ENCODE data around the gene CFAP92. TPM values are rescaled to one million over a fixed set of nuclear protein-coding genes. Genes with fewer than 3 reads are reported as not detected.

Gene CFAP92
- total RNA-seq, 1 experiment from 2014 or later = 0.34 TPM

DNA sequence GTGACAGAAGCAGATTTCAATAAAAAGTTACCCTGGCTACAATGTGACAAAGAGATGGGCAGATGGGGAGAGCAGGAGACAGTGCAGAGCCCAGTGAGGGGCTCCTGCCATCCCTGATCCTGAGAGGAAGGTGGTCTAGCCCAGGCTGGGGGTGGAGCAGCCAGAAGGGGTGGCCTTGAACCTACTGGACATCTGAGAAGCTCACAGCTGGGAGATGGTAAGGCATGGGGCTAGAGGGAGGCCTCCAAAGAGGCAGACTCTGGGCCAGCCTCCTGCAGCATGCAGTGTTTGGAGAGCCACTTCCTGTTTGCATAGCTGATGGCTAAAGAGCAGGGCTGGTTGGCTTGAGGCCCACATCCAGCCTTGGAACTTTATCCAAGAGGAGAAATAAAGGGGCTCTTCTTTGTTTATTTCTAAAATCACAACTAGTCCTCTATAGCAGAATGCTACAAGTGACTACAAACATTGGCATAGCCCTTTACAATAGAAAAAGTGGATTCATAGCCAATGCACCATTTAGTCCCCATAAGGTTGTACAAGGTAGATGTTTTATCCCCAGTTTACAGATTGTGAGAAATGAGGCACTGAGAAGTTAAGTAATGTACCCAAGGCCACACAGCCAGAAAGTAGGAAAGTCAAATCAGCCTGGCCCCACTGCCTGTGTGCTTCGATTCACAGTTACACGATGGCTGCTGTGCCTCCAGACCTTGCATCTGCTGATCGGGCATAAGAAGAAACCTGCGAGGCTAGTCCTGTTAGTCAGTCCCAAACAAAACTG lies 11.8 kb upstream of the CFAP92 start:
- DNase-seq (ENCODE audit: low spot score) = no peak

DNA sequence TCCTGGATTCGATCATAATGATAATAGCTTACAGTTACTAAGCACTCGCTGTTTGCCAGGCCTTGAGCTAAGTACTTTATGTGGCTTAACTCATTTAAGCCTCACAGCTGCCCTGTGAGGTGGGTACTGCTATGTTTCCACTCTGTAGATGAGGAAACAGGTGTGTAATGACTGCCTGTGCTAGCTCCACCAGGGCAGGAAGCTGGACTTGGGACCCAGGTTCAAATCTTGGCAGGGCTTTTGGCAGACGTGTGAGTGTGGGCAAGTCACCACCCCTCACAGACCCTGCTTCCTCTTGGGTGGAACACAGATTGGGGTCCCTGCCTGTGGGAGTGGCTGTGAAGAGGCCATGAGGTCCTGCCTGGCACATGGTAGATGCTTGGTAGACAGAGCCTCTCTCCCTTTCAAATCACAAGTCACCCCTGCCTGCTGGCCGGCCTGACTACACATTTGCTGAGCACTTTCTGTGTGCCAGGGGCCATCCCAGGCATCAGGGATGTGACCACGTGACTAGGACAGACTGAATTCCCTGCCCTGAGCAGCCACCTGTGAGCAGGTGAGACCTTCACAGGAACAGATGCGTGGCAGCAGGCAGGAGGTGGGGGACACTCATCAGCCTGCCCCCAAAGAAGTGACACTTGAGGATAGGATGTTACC lies 10.9 kb upstream of the CFAP92 start:
- DNase-seq (ENCODE audit: low spot score) = no peak

DNA sequence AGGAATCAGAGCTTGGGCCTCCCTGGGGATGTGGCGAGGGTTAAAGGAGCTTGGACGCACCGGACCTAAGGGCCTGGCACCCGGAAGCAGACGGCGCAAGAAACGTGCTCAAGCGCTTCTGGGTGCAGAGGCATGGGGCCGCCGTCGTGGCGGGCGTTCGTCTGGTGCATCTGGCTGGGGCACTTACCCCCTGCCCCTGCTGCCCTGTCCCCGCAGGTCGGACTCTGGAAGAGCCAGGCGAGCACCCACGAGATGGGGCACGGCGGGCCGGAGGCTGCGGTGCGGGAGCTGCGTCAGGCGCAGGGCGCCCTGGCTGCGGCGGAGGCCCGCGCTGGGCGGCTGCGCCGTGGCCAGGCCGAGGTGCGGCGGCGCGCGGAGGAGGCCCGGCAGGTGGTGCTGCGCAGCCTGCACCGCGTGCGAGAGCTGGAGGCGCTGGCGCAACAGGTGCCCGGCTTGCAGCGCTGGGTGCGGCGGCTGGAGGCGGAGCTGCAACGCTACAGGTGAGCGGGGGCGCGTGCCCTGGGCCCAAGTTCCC lies 9.8 kb upstream of the CFAP92 start:
- no peak for DNase-seq (ENCODE audit: low spot score)

DNA sequence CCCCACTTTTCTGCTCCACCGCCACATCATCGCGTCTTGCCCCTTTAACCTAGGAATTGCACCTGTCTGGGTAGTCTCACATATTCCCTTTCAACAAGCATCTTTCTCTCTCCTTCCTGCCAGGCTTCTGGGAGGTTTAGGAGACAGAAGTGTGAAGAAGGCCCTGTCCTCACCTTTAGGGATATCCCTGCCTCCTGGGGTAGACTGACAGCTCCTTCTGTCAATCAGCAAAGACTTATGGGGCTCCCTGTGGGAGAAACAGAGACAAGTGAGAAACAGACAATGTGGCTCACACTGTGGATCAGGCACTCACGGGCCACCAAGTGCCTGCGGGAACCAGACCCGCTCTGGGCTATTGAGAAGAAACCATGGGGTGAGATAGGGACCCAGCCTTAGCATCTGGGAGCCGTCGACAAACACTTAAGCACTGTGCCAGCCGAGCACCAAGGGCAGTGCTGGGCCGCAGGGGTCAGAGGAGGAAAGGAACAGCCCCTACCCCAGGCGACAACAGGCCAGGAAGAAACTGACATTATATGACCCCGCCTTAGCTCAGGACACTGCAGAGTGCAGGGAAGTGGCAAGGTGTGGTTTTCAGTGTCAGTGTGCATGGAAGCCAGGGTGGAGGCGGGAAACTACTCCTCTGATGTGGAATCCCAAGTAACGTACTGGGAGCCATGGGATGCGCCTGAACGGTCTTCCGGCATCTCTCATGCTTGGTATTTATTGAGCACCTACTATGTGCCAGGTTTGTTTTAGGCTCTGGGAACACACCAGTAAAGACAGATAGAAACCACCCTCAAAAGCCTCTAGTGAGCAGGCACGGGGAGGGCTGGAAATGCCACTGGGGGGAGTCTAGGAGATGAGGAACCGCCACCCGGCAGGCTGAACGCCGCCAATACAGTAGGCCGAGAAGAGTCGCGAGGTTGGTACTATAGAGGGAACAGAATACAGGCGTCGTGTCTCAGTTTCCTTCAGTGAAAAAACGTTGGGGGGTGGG lies 9.0 kb upstream of the CFAP92 start:
- no peak for DNase-seq (ENCODE audit: low spot score)

DNA sequence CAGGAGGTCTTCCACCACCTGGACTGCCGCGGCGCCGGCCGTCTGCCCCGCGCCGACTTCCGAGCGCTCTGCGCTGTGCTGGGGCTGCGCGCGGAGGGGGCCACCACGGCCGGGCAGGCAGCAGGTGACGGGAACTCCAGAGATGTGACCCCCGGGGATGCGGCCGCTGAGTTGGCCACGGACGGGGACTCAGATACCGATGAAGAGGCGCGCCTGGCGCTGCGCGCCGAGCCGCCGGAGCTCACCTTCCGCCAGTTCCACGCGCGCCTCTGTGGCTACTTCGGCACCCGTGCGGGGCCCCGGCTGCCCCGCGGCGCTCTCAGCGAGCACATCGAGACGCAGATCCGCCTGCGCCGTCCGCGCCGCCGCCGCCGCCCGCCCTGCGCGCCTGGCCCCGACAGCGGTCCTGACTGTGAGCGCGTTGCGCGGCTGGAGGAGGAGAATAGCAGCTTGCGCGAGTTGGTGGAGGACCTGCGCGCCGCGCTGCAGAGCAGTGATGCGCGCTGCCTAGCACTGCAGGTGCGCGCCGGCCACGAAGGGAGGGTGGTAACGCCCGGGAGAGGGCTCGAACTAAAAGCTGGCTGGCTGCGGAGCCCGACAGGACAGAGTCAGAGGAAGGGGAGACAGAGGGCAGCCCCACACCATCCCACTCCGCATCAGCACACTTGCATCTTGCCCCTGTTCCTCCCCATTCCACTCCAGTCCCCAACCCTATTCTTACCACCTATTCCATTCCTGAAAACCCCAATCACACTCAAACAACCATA lies 8.1 kb upstream of the CFAP92 start:
- no peak for DNase-seq (ENCODE audit: low spot score)

DNA sequence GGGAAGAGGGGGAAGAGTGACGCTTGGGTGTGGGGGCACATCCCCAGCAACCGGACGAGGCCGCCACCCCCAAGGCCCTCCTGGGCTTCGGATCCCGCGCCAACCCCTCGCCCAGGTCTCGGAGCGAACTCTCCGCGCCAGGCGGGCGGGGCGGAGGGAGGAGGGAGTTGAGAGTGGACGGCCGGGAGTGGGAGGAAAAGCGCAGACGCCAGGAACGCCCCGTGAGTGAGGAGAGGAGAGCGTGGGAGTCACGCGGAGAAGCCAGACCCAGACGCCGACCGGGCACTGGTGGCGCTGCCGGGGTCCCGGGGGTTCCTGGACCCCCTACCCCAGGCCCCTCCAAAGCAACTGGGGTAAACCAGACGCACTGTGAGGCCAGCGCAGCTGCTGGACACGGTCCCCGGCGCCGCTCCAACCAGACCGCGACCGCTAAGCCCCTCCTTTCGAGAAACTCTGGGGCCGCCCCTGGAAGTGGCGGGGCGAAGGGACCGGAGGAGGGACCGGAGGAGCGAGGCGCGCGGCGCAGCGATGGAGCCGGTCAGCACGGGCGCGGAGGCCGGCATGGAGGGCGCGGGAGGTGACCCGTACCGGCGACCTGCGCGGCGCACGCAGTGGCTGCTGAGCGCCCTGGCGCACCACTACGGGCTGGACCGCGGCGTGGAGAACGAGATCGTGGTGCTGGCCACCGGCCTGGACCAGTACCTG lies 7.4 kb upstream of the CFAP92 start, which contains the start of gene EFCC1:
TSS of gene EFCC1 (plus strand) at position 204 of the 705 bp plus-strand sequence. CDS start at position 529, 325 bp downstream.
- DNase-seq (ENCODE audit: low spot score) = no peak

DNA sequence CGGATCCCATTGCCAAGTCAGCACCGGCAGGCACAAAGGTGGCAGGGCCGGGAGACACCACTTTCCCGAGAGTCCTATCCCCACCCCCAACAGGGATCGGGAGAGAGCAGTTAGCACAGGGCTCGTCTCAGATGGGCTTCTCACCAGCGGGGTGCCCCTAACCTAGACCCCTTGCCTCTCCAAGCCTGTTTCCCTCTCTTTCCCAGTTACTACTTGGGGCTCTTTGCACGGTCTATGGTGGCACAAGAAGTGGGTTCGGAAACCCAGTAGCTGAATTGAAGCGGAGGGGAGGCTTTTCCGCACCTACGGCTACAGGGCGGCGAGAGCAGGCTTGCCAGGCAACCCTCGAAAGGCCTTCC lies 6.8 kb upstream of the CFAP92 start:
- DNase-seq (ENCODE audit: low spot score) = no peak

DNA sequence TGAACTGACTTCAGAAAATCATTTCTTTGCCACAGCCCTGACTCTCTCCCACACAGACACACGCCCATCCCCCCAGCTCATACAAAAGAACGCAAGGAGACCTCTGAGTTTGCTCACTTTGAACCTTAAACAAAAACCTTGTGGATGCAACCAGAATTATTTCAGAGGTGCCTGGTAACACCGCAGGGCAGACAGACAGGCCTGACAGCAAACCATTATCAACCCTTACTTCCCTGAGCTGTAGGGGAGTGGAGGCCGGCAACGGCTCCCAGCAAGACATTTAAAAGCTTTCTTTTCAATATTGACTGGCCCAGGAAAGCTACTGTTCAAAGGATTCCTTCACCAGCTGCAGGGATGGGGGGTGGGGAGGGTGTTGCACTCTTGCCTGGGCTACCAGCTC lies 5.2 kb upstream of the CFAP92 start:
- DNase-seq (ENCODE audit: low spot score) = no peak

DNA sequence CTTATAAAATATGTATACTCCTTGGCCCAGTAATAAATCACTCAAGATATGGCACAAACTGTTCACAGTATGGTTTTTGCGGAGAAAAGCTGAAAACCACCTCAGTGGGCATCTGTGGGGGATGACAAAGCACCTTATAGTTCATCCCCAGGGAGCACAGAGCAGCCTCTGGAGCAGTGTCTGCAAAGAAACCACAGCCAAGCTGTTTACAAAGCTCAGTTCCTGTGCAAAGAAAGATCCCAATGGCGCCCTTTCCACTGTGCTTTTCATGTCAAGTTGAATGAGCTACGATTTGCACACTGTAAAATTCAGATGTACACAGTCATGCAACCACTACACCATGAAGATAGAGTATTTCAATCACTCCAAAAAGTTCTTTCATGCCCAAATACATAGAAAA lies 4.7 kb upstream of the CFAP92 start:
- DNase-seq (ENCODE audit: low spot score) = no peak

DNA sequence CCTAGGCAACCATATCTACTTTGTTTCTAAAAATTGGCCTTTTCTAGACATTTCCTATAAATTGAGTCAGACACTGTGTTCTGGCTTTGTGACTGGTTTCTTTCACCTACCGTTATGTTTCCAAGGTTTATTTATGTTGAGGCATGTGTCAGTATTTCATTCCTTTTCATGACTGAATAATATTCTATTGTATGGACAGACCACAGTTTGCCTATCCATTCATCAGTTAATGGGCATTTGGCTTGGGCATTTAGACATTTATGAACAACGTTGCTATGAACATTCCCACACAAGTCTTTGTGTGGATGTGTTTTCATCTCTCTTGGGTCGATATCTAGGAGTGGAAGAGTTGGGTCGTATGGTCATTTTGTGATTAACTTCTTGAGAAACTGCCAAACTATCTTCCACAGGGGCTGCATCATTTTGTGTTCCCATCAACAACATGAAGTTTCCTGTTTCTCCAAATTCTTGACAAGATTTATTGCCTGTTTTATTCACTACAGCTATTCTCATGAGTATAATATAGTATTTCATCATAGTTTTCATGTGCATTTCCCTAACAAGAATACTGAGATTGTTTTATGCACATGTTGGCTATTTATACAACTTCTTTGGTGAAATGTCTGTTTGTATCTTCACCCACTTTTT lies 3.7 kb upstream of the CFAP92 start:
- DNase-seq (ENCODE audit: low spot score) = no peak

DNA sequence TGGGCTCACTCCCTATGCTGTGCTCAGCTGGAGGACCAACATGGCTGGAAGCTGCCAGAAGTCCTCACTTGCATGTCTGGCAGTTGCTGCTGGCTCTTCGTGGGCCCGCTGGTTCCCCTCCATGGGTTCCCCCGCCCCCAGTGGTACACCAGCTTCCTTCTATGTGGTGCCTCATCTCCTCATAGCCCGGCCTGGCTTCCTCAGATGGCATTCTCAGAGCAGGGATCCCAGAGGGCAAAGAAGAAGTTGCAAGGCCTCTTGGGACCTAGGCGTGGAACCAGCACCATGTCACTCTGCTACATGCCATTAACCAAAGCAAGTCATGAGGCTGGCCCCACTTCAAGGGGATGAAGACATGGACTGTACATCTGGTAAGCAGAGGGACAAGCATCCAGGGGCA lies 2.9 kb upstream of the CFAP92 start:
- DNase-seq (ENCODE audit: low spot score) = no peak

DNA sequence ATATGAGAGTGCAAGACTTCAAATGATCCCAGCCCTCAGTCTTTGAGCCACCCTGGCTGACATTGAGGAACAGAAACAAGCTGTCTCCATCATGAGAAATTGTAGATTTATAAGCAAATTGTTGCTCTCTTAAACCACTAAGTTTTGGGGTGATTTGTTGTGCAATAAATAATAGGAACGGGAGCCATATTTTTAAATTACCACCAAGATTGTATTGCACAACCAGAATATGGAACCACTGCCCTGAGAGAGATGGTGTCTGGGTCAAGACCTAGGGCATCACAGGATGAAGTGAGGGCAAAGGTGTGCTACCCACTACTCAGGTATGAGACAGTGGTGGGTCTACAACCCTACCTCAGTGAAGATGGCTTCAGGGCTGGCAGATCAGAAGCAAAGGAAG lies 2.3 kb upstream of the CFAP92 start:
- DNase-seq (ENCODE audit: low spot score) = no peak

DNA sequence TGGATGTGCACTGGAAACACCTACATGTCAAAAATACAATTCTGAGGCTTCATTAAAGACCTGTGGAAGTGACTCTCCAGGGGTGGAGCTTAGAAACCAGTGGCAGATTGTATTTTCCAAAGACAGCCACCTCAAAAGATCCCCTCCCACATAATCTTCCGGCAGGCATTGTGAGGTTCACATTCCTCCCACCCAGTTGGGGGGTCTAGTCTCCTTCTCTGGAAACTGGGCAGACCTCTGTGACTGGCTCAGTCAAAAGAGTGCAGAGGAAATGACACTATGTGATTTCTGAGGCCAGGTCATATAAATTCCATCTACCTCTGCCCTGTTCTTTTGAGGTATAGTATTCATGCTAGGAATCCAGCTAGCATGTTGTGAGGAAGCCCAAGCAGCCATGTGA lies 1.9 kb upstream of the CFAP92 start:
- DNase-seq (ENCODE audit: low spot score) = no peak

DNA sequence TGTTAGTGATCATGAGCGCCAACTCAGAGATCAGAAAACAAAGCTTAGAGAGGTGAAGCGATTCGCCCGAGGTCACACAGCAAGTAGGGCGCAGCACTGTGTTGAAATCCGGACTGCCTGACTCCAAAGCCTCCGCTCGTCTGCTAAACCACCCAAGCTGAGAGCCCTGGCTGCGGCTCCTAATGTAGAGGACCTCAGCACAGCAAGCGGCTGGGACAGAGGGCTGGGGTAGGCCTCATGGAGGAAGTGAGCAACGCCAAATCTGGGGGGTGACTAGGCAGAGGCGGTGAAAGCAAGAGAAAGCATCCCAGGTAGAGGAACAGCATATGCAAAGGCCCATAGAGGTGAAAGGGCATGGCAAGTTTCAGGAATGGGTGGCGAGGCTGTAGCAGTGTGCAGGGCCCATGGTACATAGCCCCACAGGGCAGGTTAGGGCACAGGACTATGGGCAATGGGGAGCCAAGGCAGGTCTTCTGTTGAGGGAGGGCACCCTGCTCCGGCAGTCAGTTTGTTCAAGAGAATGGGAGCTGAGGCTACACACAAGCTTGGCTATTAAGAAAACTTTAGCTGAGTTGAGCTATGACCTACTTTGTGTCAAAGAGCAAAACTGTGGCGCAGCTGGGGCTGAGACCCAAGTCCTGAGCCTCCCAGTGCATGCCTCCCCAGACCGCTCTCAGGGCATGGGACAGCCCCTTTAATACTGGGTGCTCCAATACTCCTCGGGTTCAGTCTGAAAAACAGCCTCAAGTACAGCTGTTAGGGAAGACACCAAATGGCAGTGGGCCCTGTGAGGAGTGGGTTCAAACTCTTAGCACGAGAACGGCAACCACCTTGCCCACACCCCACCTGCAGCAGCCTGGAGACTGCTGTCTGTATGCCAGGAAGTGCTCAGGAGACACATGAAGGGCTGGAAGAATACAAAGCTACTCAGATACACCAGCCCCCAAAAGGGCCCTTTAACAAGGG lies 988 bp upstream of the CFAP92 start:
- DNase-seq (ENCODE audit: low spot score) = no peak

DNA sequence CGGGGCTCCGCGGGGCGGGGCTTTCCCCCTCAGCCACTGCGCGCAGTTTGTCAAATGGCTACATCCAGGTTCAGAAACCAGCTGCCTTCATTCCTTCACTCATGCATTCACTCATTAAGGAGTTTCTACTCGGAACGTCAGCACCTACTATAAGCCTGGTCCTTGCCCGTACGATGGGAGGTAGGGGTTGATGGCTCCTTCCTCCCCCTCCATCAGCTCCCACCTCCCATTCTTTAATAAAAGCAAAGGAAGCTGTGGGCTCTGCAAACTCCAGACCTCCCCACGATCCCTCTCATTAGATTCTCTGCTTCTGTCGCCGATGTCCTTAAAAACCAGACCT lies 267 bp upstream of the CFAP92 start:
- DNase-seq (ENCODE audit: low spot score) = no peak

DNA sequence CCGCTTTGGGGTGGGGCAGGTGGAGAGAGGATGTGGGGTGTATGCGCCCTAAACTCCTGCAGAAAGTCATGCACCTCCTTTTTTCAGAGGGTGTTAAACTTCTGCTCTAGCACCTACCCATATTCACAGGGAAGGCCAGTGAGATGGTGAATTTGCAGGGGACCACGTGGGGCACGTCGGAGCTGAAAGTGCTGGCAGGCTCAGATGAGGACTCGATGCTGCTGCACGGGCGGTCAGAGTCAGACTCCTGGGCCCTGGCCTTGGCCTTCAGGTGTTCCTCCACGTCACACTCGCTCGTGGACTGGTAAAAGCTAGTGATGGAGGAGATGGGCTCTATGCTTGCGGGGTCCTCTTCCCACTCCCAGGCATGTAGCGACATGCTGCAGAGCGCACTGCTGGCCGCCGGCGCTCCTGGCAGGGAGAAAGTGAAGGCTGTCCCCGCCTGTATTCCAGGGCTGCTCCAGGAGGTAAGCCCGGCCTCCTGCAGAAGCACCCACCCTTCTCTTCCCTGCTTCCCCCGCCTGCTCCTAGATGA lies 883 bp downstream of the CFAP92 start:
- DNase-seq (ENCODE audit: low spot score) = no peak

DNA sequence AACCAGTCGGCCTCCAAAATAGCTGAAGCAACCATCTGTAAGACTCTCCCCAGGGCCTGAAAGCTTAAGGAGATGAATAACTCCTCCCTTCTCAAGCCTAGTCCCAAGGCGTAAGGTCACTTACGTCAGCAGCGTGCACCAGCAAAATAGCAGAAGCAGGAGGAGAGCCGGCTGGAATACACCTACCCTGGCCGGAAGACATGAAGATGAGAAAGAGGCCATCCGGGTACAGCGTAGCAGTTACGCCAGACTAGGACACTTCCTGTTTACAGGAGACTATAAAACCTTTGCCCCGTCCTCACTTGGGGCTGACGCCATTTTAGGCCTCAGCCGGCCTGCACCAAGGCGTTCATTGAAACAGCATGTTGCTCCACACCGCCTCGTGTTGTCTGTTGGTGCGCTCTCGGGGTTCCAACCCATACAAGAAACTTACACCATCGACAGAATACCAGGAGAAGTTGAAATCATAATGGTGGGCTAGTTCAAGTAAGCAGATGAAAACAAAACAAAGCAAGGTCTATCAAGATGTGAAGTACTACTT lies 2.5 kb downstream of the CFAP92 start:
- DNase-seq (ENCODE audit: low spot score) = no peak

DNA sequence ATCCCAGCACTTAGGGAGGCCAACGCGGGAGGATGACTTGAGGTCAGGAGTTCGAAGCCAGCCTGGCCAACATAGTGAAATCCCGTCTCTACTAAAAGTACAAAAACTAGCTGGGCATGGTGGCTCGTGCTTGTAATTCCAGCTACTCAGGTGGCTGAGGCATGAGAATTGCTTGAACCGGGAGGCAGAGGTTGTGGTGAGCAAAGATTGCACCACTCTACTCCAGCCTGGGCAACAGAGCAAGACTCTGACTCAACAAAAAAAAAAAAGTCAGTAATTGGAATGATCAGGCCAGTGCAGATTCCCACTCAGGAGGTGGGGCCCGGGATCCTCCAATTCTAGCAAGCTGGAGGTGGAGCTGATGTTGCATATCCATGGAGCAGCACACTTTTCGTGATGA lies 5.6 kb downstream of the CFAP92 start:
- no peak for DNase-seq (ENCODE audit: low spot score)
